HUES48 (cell line): ENCODE results near the gene ARFGEF2.
"Not testable (repeated sequence)": the region's sequence is repeated elsewhere in the genome, so short reads cannot be mapped to it uniquely, and the experiment has no call there.

Experiments
- H3K27ac ChIP-seq: one replicate; pipeline ENCODE4 v1.7.0; 2013; ENCODE audit warnings: low read depth, low read length, inconsistent platforms
- H3K27me3 ChIP-seq: 2 replicates; pipeline ENCODE4 v1.6.1; 2013; ENCODE audit warnings: mild to moderate bottlenecking, low read length; ENCODE audit not compliant: control insufficient read depth, insufficient read depth
- H3K36me3 ChIP-seq: 2 replicates; pipeline ENCODE4 v1.6.1; 2013; ENCODE audit warnings: low read length; ENCODE audit not compliant: control insufficient read depth, insufficient read depth
- H3K4me1 ChIP-seq: 2 replicates; pipeline ENCODE4 v1.6.1; 2013; ENCODE audit warnings: mild to moderate bottlenecking, low read length; ENCODE audit not compliant: control insufficient read depth, insufficient read depth
- H3K4me3 ChIP-seq: 2 replicates; pipeline ENCODE4 v1.5.1; 2013; ENCODE audit warnings: mild to moderate bottlenecking, low read depth, low read length
- H3K9ac ChIP-seq: 2 replicates; pipeline ENCODE4 v1.6.1; 2013; ENCODE audit warnings: mild to moderate bottlenecking, low read depth, low read length, moderate library complexity
- H3K9me3 ChIP-seq: 2 replicates; pipeline ENCODE4 v1.6.1; 2013; ENCODE audit warnings: low read length; ENCODE audit not compliant: control insufficient read depth, insufficient read depth

ARFGEF2 gene

GRCh38 chr20:48931527-48932374 is 10.2 kb downstream of the ARFGEF2 start:
- Histone ChIP-seq H3K4me1 (no peaks in the 10 kb centered on the region), H3K27me3 (no peaks in the 10 kb centered on the region), H3K9me3 (no peaks in the 10 kb centered on the region), H3K36me3 (no peaks in the 10 kb centered on the region), H3K4me3 (no peak overlapping the region), H3K27ac (no peak overlapping the region), H3K9ac (no peak overlapping the region)

- no peaks in the 10 kb centered on the region for H3K4me1 ChIP-seq
- H3K27ac ChIP-seq: no peak overlapping the region
- H3K36me3 ChIP-seq: no peaks in the 10 kb centered on the region
- H3K9me3 ChIP-seq: no peaks in the 10 kb centered on the region
- no peak overlapping the region for H3K9ac ChIP-seq
- H3K4me3 ChIP-seq: no peak overlapping the region
- no peaks in the 10 kb centered on the region for H3K27me3 ChIP-seq
Observed at GRCh38 chr20:48932375-48932941, 10.9 kb downstream of the ARFGEF2 start.

- H3K4me1 ChIP-seq: no peaks in the 10 kb centered on the region
- no peak overlapping the region for H3K4me3 ChIP-seq
- H3K27me3 ChIP-seq: no peaks in the 10 kb centered on the region
- no peaks in the 10 kb centered on the region for H3K36me3 ChIP-seq
- no peaks in the 10 kb centered on the region for H3K9me3 ChIP-seq
- no peak overlapping the region for H3K27ac ChIP-seq
- H3K9ac ChIP-seq: no peak overlapping the region
Observed at GRCh38 chr20:48933017-48933766, 11.7 kb downstream of the ARFGEF2 start.

- H3K27ac ChIP-seq, H3K36me3 ChIP-seq, H3K9me3 ChIP-seq, H3K9ac ChIP-seq, H3K4me3 ChIP-seq, H3K27me3 ChIP-seq, H3K4me1 ChIP-seq: not testable (repeated sequence)
Observed at GRCh38 chr20:48934273-48934877, 12.9 kb downstream of the ARFGEF2 start.

- not testable (repeated sequence) for H3K4me3 ChIP-seq, H3K27ac ChIP-seq, H3K27me3 ChIP-seq, H3K9me3 ChIP-seq, H3K9ac ChIP-seq, H3K4me1 ChIP-seq, H3K36me3 ChIP-seq
Observed at GRCh38 chr20:48934966-48935365, 13.5 kb downstream of the ARFGEF2 start.

GRCh38 chr20:48936178-48936577 is 14.7 kb downstream of the ARFGEF2 start:
- H3K9ac ChIP-seq, H3K4me1 ChIP-seq, H3K27me3 ChIP-seq, H3K9me3 ChIP-seq, H3K36me3 ChIP-seq, H3K27ac ChIP-seq, H3K4me3 ChIP-seq: not testable (repeated sequence)

GRCh38 chr20:48937674-48938073 is 16.2 kb downstream of the ARFGEF2 start:
- Histone ChIP-seq H3K36me3 (peaks cover 14% of the 10 kb centered on the region), H3K9ac (no peak overlapping the region), H3K27ac (no peak overlapping the region), H3K4me3 (no peak overlapping the region), H3K9me3 (no peaks in the 10 kb centered on the region), H3K4me1 (no peaks in the 10 kb centered on the region), H3K27me3 (no peaks in the 10 kb centered on the region)

GRCh38 chr20:48938670-48939069 is 17.2 kb downstream of the ARFGEF2 start:
- Histone ChIP-seq H3K36me3 (peaks cover 24% of the 10 kb centered on the region), H3K4me1 (no peaks in the 10 kb centered on the region), H3K4me3 (no peak overlapping the region), H3K27me3 (no peaks in the 10 kb centered on the region), H3K9me3 (no peaks in the 10 kb centered on the region), H3K9ac (no peak overlapping the region), H3K27ac (no peak overlapping the region)

- H3K36me3 ChIP-seq: peaks cover 36% of the 10 kb centered on the region
- no peaks in the 10 kb centered on the region for H3K27me3 ChIP-seq
- no peak overlapping the region for H3K9ac ChIP-seq
- no peaks in the 10 kb centered on the region for H3K9me3 ChIP-seq
- H3K27ac ChIP-seq: no peak overlapping the region
- H3K4me1 ChIP-seq: no peaks in the 10 kb centered on the region
- H3K4me3 ChIP-seq: no peak overlapping the region
Observed at GRCh38 chr20:48940170-48940569, 18.7 kb downstream of the ARFGEF2 start.

- H3K4me1 ChIP-seq: no peaks in the 10 kb centered on the region
- H3K27me3 ChIP-seq: no peaks in the 10 kb centered on the region
- peaks cover 37% of the 10 kb centered on the region for H3K36me3 ChIP-seq
Observed at GRCh38 chr20:48941467-48941866, 20.0 kb downstream of the ARFGEF2 start.

GRCh38 chr20:48942730-48943129 is 21.2 kb downstream of the ARFGEF2 start:
- Histone ChIP-seq H3K9me3 (no peaks in the 10 kb centered on the region), H3K4me1 (no peaks in the 10 kb centered on the region), H3K36me3 (peaks cover 37% of the 10 kb centered on the region), H3K9ac (no peak overlapping the region), H3K27me3 (no peaks in the 10 kb centered on the region), H3K4me3 (no peak overlapping the region), H3K27ac (no peak overlapping the region)

More at GRCh38 chr20:48941467-48941866, 20.0 kb downstream of the ARFGEF2 start:
- Histone ChIP-seq H3K9me3 (no peaks in the 10 kb centered on the region), H3K27ac (no peak overlapping the region), H3K4me3 (no peak overlapping the region), H3K9ac (no peak overlapping the region)
